Measurements from ENCODE around the gene ACO2. TPM values are rescaled to one million over a fixed set of nuclear protein-coding genes. Genes with fewer than 3 reads are reported as not detected.

Gene ACO2
- total and polyA plus RNA-seq, 4 experiments from 2014 or later: 64.8 to 81.2 (median 72.3) TPM

- POLR2A ChIA-PET (ENCODE audit: partially characterized antibody): interaction anchor here (0.5 to 4.8 kb wide), 3 partner anchors 9 to 123 kb away, joined by 3 to 34 read pairs (median 4); no protein-coding TSS in a partner anchor
- Histone ChIP-seq H3K27me3 (ENCODE audit: insufficient read depth, low read length) (no peaks in the 10 kb centered on the region), H3K4me1 (ENCODE audit: insufficient read depth, low read length) (peaks cover 15% of the 10 kb centered on the region), H3K36me3 (ENCODE audit: insufficient read depth, low read length) (peaks cover 59% of the 10 kb centered on the region), H3K9me3 (ENCODE audit: control insufficient read depth in 1 of 2, low read length in 2 of 2) (no peaks in the 10 kb centered on the region), H3K27ac (ENCODE audit: low read depth, low read length) (peak overlapping the region; percentile 12), H3K4me3 (ENCODE audit: low read length in 2 of 2) (no peak overlapping the region)
- peak overlapping the region; percentile 43 to 85 (median 72) for H3K27ac Mint-ChIP-seq
- intact Hi-C loops (cut with micrococcal nuclease): loop anchor here (1.0 kb wide), 1 partner anchor 124 kb away; no protein-coding TSS in a partner anchor
- H3K4me3 Mint-ChIP-seq: no peak overlapping the region
- H3K4me1 Mint-ChIP-seq: peaks cover 4 to 25% (median 12%) of the 10 kb centered on the region in 4 donors
- peak; percentile 61 to 71 (median 62) for DNase-seq
- H3K36me3 Mint-ChIP-seq: peaks cover 15 to 58% of the 10 kb centered on the region in 2 donors
- H3K9me3 Mint-ChIP-seq: no peaks in the 10 kb centered on the region
- H3K27me3 Mint-ChIP-seq: no peaks in the 10 kb centered on the region
- CTCF ChIA-PET (ENCODE audit: partially characterized antibody): interaction anchor here (0.6 to 7.7 kb wide), 17 partner anchors 8 to 162 kb away, joined by 3 to 124 read pairs (median 3); partner anchors contain the start of gene TEF
Observed at GRCh38 chr22:41526830-41527799, 58.2 kb downstream of the ACO2 start.

GRCh38 chr22:41528132-41528766 lies 59.3 kb downstream of the ACO2 start:
- no peaks in the 10 kb centered on the region for H3K9me3 ChIP-seq (ENCODE audit: control insufficient read depth in 1 of 2, low read length in 2 of 2)
- H3K4me3 ChIP-seq (ENCODE audit: low read length in 2 of 2): no peak overlapping the region
- peaks cover 15% of the 10 kb centered on the region for H3K4me1 ChIP-seq (ENCODE audit: insufficient read depth, low read length)
- ChIA-PET POLR2A (ENCODE audit: partially characterized antibody) (interaction anchor here (0.7 to 4.8 kb wide), 2 partner anchors 124 kb away, joined by 3 to 34 read pairs; no protein-coding TSS in a partner anchor), CTCF (ENCODE audit: partially characterized antibody) (interaction anchor here (0.6 to 7.7 kb wide), 7 partner anchors 9 to 144 kb away, joined by 3 to 124 read pairs (median 3); no protein-coding TSS in a partner anchor)
- Mint-ChIP-seq H3K9me3 (no peaks in the 10 kb centered on the region), H3K4me1 (peaks cover 5 to 20% (median 13%) of the 10 kb centered on the region in 4 donors), H3K27me3 (no peaks in the 10 kb centered on the region), H3K4me3 (no peak overlapping the region), H3K36me3 (peaks cover 15 to 55% of the 10 kb centered on the region in 2 donors), H3K27ac (peak overlapping the region in 3 of 7 donors; percentile 53 to 67 (median 60))
- no peaks in the 10 kb centered on the region for H3K27me3 ChIP-seq (ENCODE audit: insufficient read depth, low read length)
- no peak overlapping the region for H3K27ac ChIP-seq (ENCODE audit: low read depth, low read length)
- H3K36me3 ChIP-seq (ENCODE audit: insufficient read depth, low read length): peaks cover 59% of the 10 kb centered on the region
- intact Hi-C loops (cut with micrococcal nuclease): no loop called here
- no peak for DNase-seq

GRCh38 chr22:41528938-41529561 lies 60.1 kb downstream of the ACO2 start:
- peaks cover 6 to 19% (median 15%) of the 10 kb centered on the region in 4 donors for H3K4me1 Mint-ChIP-seq
- Histone ChIP-seq H3K36me3 (ENCODE audit: insufficient read depth, low read length) (peaks cover 59% of the 10 kb centered on the region), H3K4me1 (ENCODE audit: insufficient read depth, low read length) (peaks cover 14% of the 10 kb centered on the region), H3K9me3 (ENCODE audit: control insufficient read depth in 1 of 2, low read length in 2 of 2) (no peaks in the 10 kb centered on the region), H3K4me3 (ENCODE audit: low read length in 2 of 2) (no peak overlapping the region), H3K27me3 (ENCODE audit: insufficient read depth, low read length) (no peaks in the 10 kb centered on the region), H3K27ac (ENCODE audit: low read depth, low read length) (no peak overlapping the region)
- H3K27me3 Mint-ChIP-seq: no peaks in the 10 kb centered on the region
- no peak for DNase-seq
- peaks cover 15 to 57% of the 10 kb centered on the region in 2 donors for H3K36me3 Mint-ChIP-seq
- ChIA-PET POLR2A (ENCODE audit: partially characterized antibody) (interaction anchor here (0.7 kb wide), 1 partner anchor 125 kb away, joined by 3 read pairs; no protein-coding TSS in a partner anchor), CTCF (ENCODE audit: partially characterized antibody) (interaction anchor here (0.9 to 7.7 kb wide), 2 partner anchors 11 to 125 kb away, joined by 3 to 124 read pairs; no protein-coding TSS in a partner anchor)
- H3K27ac Mint-ChIP-seq: peak overlapping the region in 4 of 7 donors; percentile 10 to 67 (median 44)
- H3K4me3 Mint-ChIP-seq: no peak overlapping the region
- no peaks in the 10 kb centered on the region for H3K9me3 Mint-ChIP-seq
- intact Hi-C loops (cut with micrococcal nuclease): no loop called here

- H3K36me3 ChIP-seq (ENCODE audit: insufficient read depth, low read length): peaks cover 51% of the 10 kb centered on the region
- CTCF ChIA-PET (ENCODE audit: partially characterized antibody): interaction anchor here (1.9 to 7.7 kb wide), 3 partner anchors 13 to 129 kb away, joined by 6 to 124 read pairs (median 11); no protein-coding TSS in a partner anchor
- H3K9me3 Mint-ChIP-seq: no peaks in the 10 kb centered on the region
- peaks cover 19 to 53% of the 10 kb centered on the region in 2 donors for H3K36me3 Mint-ChIP-seq
- intact Hi-C loops (cut with micrococcal nuclease): no loop called here
- no peaks in the 10 kb centered on the region for H3K9me3 ChIP-seq (ENCODE audit: control insufficient read depth in 1 of 2, low read length in 2 of 2)
- H3K4me1 Mint-ChIP-seq: peaks cover 2 to 11% (median 4%) of the 10 kb centered on the region in 4 donors
- no peaks in the 10 kb centered on the region for H3K27me3 ChIP-seq (ENCODE audit: insufficient read depth, low read length)
- no peaks in the 10 kb centered on the region for H3K4me1 ChIP-seq (ENCODE audit: insufficient read depth, low read length)
- no peak overlapping the region for H3K27ac ChIP-seq (ENCODE audit: low read depth, low read length)
- H3K27me3 Mint-ChIP-seq: no peaks in the 10 kb centered on the region
- peak overlapping the region in 3 of 7 donors; percentile 15 to 83 (median 63) for H3K27ac Mint-ChIP-seq
- no peak overlapping the region for H3K4me3 Mint-ChIP-seq
- POLR2A ChIA-PET (ENCODE audit: partially characterized antibody): interaction anchor here (0.5 to 1.2 kb wide), 2 partner anchors 106 to 127 kb away, joined by 3 to 4 read pairs; no protein-coding TSS in a partner anchor
- DNase-seq: no peak
- H3K4me3 ChIP-seq (ENCODE audit: low read length in 2 of 2): no peak overlapping the region
Observed at GRCh38 chr22:41530890-41531714, 62.2 kb downstream of the ACO2 start.

GRCh38 chr22:41531715-41532477 lies 63.0 kb downstream of the ACO2 start:
- peaks cover 43% of the 10 kb centered on the region for H3K36me3 ChIP-seq (ENCODE audit: insufficient read depth, low read length)

More at GRCh38 chr22:41531715-41532477, 63.0 kb downstream of the ACO2 start:
- Histone ChIP-seq H3K9me3 (ENCODE audit: control insufficient read depth in 1 of 2, low read length in 2 of 2) (no peaks in the 10 kb centered on the region), H3K4me1 (ENCODE audit: insufficient read depth, low read length) (no peaks in the 10 kb centered on the region), H3K4me3 (ENCODE audit: low read length in 2 of 2) (no peak overlapping the region), H3K27me3 (ENCODE audit: insufficient read depth, low read length) (no peaks in the 10 kb centered on the region), H3K27ac (ENCODE audit: low read depth, low read length) (no peak overlapping the region)
- Mint-ChIP-seq H3K27ac (peak overlapping the region in 4 of 7 donors; percentile 15 to 83 (median 68)), H3K4me1 (peaks cover 2 to 5% (median 4%) of the 10 kb centered on the region in 4 donors), H3K27me3 (no peaks in the 10 kb centered on the region), H3K4me3 (no peak overlapping the region), H3K36me3 (peaks cover 15 to 45% of the 10 kb centered on the region in 2 donors), H3K9me3 (no peaks in the 10 kb centered on the region)
- ChIA-PET CTCF (ENCODE audit: partially characterized antibody) (interaction anchor here (1.4 to 2.0 kb wide), 5 partner anchors 8 to 130 kb away, joined by 3 to 11 read pairs (median 6); no protein-coding TSS in a partner anchor), POLR2A (ENCODE audit: partially characterized antibody) (interaction anchor here (0.5 to 1.2 kb wide), 2 partner anchors 107 to 128 kb away, joined by 3 to 4 read pairs; no protein-coding TSS in a partner anchor)
- intact Hi-C loops (cut with micrococcal nuclease): no loop called here
- no peak for DNase-seq

All from CD4-positive, alpha-beta memory T cell (primary cell).